BLaER1 treated with 17β-estradiol and CSF1 and Interleukin-3, amounts not matched to agents 10 nM and 100 nM (cell line): ENCODE data around the gene FRZB.

ENCODE experiments used
- H3K27ac ChIP-seq, 11 experiments: shearing (Covaris generic); formaldehyde crosslinking; 2 replicates each; pipeline ENCODE4 v1.8.1; 2022
- H3K27me3 ChIP-seq, 11 experiments: shearing (Covaris generic); formaldehyde crosslinking; 2 replicates each; pipeline ENCODE4 v1.8.1; 2022
- H3K36me3 ChIP-seq, 11 experiments: shearing (Covaris generic); formaldehyde crosslinking; 2 replicates each; pipeline ENCODE4 v1.8.1; 2022
- H3K4me1 ChIP-seq, 10 experiments: shearing (Covaris generic); formaldehyde crosslinking; 2 replicates each; pipeline ENCODE4 v1.8.1; 2022
- H3K4me2 ChIP-seq, 11 experiments: shearing (Covaris generic); formaldehyde crosslinking; 2 replicates each; pipeline ENCODE4 v1.8.1; 2022
- H3K4me3 ChIP-seq, 10 experiments: shearing (Covaris generic); formaldehyde crosslinking; 2 replicates each; pipeline ENCODE4 v1.8.1; 2022
- H3K9ac ChIP-seq, 11 experiments: shearing (Covaris generic); formaldehyde crosslinking; 2 replicates each; pipeline ENCODE4 v1.8.1; 2022
- H3K9me3 ChIP-seq, 11 experiments: shearing (Covaris generic); formaldehyde crosslinking; replicated peaks in 1 of 11; 2 replicates each; pipeline ENCODE4 v1.8.1; 2022
- H4K20me1 ChIP-seq, 11 experiments: shearing (Covaris generic); formaldehyde crosslinking; 2 replicates each; pipeline ENCODE4 v1.8.1; 2022
- Cebpa-rat ChIP-seq, 11 experiments: shearing (Covaris generic); IDR thresholded peaks; 2 replicates each; pipeline ENCODE4 v1.8.1; 2022

FRZB gene

GRCh38 chr2:182819412-182819811 lies 47.0 kb downstream of the FRZB start:
- H3K9ac ChIP-seq, result no peak overlapping the region
- no peaks in the 10 kb centered on the region for H3K36me3 ChIP-seq
- H4K20me1 ChIP-seq, result no peaks in the 10 kb centered on the region
- H3K27me3 ChIP-seq, result no peaks in the 10 kb centered on the region
- no peak overlapping the region for H3K27ac ChIP-seq
- no peak overlapping the region for H3K4me2 ChIP-seq
- H3K4me1 ChIP-seq, result no peaks in the 10 kb centered on the region
- H3K4me3 ChIP-seq, result no peak overlapping the region
- no peaks in the 10 kb centered on the region for H3K9me3 ChIP-seq
- no peak for TF ChIP-seq Cebpa-rat (IDR thresholded peaks at IDR 0.05)

GRCh38 chr2:182818925-182819324 lies 47.5 kb downstream of the FRZB start:
- H3K27ac ChIP-seq, result no peak overlapping the region
- no peak overlapping the region for H3K9ac ChIP-seq
- no peaks in the 10 kb centered on the region for H3K36me3 ChIP-seq
- no peak for TF ChIP-seq Cebpa-rat (IDR thresholded peaks at IDR 0.05)
- no peaks in the 10 kb centered on the region for H3K4me1 ChIP-seq
- no peaks in the 10 kb centered on the region for H3K9me3 ChIP-seq
- no peak overlapping the region for H3K4me2 ChIP-seq
- H4K20me1 ChIP-seq, result no peaks in the 10 kb centered on the region
- H3K4me3 ChIP-seq, result no peak overlapping the region
- no peaks in the 10 kb centered on the region for H3K27me3 ChIP-seq

- Histone ChIP-seq H3K9me3 (no peaks in the 10 kb centered on the region), H3K4me1 (no peaks in the 10 kb centered on the region), H3K27me3 (no peaks in the 10 kb centered on the region), H3K4me2 (no peak overlapping the region), H3K4me3 (no peak overlapping the region), H3K27ac (no peak overlapping the region), H3K9ac (no peak overlapping the region), H4K20me1 (no peaks in the 10 kb centered on the region), H3K36me3 (no peaks in the 10 kb centered on the region)
- no peak for TF ChIP-seq Cebpa-rat (IDR thresholded peaks at IDR 0.05)
Measured at GRCh38 chr2:182818501-182818900, 47.9 kb downstream of the FRZB start.

- Histone ChIP-seq H3K9me3 (no peaks in the 10 kb centered on the region), H3K4me3 (no peak overlapping the region), H3K27me3 (no peaks in the 10 kb centered on the region), H4K20me1 (no peaks in the 10 kb centered on the region), H3K4me1 (no peaks in the 10 kb centered on the region), H3K36me3 (no peaks in the 10 kb centered on the region), H3K27ac (no peak overlapping the region), H3K9ac (no peak overlapping the region), H3K4me2 (no peak overlapping the region)
- TF ChIP-seq Cebpa-rat (IDR thresholded peaks at IDR 0.05), result no peak
Measured at GRCh38 chr2:182817558-182817957, 48.9 kb downstream of the FRZB start.

GRCh38 chr2:182816866-182817265 lies 49.6 kb downstream of the FRZB start:
- H3K36me3 ChIP-seq, result no peaks in the 10 kb centered on the region
- H3K4me2 ChIP-seq, result no peak overlapping the region
- H3K9ac ChIP-seq, result no peak overlapping the region
- H4K20me1 ChIP-seq, result no peaks in the 10 kb centered on the region
- no peak for TF ChIP-seq Cebpa-rat (IDR thresholded peaks at IDR 0.05)
- no peak overlapping the region for H3K27ac ChIP-seq
- no peaks in the 10 kb centered on the region for H3K4me1 ChIP-seq
- no peak overlapping the region for H3K4me3 ChIP-seq
- H3K9me3 ChIP-seq, result no peaks in the 10 kb centered on the region
- no peaks in the 10 kb centered on the region for H3K27me3 ChIP-seq

- Histone ChIP-seq H3K4me2 (no peak overlapping the region), H3K9ac (no peak overlapping the region), H3K4me1 (no peaks in the 10 kb centered on the region), H3K27ac (no peak overlapping the region), H3K27me3 (no peaks in the 10 kb centered on the region), H4K20me1 (no peaks in the 10 kb centered on the region), H3K9me3 (no peaks in the 10 kb centered on the region), H3K36me3 (no peaks in the 10 kb centered on the region), H3K4me3 (no peak overlapping the region)
- no peak for TF ChIP-seq Cebpa-rat (IDR thresholded peaks at IDR 0.05)
Measured at GRCh38 chr2:182814804-182815203, 51.6 kb downstream of the FRZB start.

GRCh38 chr2:182814380-182814779 lies 52.1 kb downstream of the FRZB start:
- Histone ChIP-seq H3K9me3 (no peaks in the 10 kb centered on the region), H3K4me2 (no peak overlapping the region), H3K36me3 (no peaks in the 10 kb centered on the region), H4K20me1 (no peaks in the 10 kb centered on the region), H3K27me3 (no peaks in the 10 kb centered on the region), H3K9ac (no peak overlapping the region), H3K4me3 (no peak overlapping the region), H3K4me1 (no peaks in the 10 kb centered on the region), H3K27ac (no peak overlapping the region)
- TF ChIP-seq Cebpa-rat (IDR thresholded peaks at IDR 0.05), result no peak

GRCh38 chr2:182810087-182810486 lies 56.4 kb downstream of the FRZB start:
- Histone ChIP-seq H3K4me3 (no peak overlapping the region), H3K36me3 (no peaks in the 10 kb centered on the region), H4K20me1 (no peaks in the 10 kb centered on the region), H3K27me3 (no peaks in the 10 kb centered on the region), H3K4me2 (no peak overlapping the region), H3K27ac (no peak overlapping the region), H3K9ac (no peak overlapping the region), H3K4me1 (no peaks in the 10 kb centered on the region), H3K9me3 (no peaks in the 10 kb centered on the region)
- no peak for TF ChIP-seq Cebpa-rat (IDR thresholded peaks at IDR 0.05)

- TF ChIP-seq Cebpa-rat (IDR thresholded peaks at IDR 0.05), result no peak
- H3K27ac ChIP-seq, result no peak overlapping the region
- no peaks in the 10 kb centered on the region for H3K9me3 ChIP-seq
Measured at GRCh38 chr2:182807319-182807718, 59.1 kb downstream of the FRZB start.

GRCh38 chr2:182804128-182804527 lies 62.3 kb downstream of the FRZB start:
- no peaks in the 10 kb centered on the region for H3K36me3 ChIP-seq
- no peak for TF ChIP-seq Cebpa-rat (IDR thresholded peaks at IDR 0.05)

More at GRCh38 chr2:182807319-182807718, 59.1 kb downstream of the FRZB start:
- H3K9ac ChIP-seq, result no peak overlapping the region
- no peak overlapping the region for H3K4me2 ChIP-seq
- H3K36me3 ChIP-seq, result no peaks in the 10 kb centered on the region
- no peak overlapping the region for H3K4me3 ChIP-seq
- no peaks in the 10 kb centered on the region for H4K20me1 ChIP-seq
- H3K27me3 ChIP-seq, result no peaks in the 10 kb centered on the region
- H3K4me1 ChIP-seq, result no peaks in the 10 kb centered on the region

GRCh38 chr2:182798736-182799135 lies 67.7 kb downstream of the FRZB start:
- no peak for TF ChIP-seq Cebpa-rat (IDR thresholded peaks at IDR 0.05)
- no peaks in the 10 kb centered on the region for H3K4me1 ChIP-seq
- no peak overlapping the region for H3K9ac ChIP-seq
- H4K20me1 ChIP-seq, result no peaks in the 10 kb centered on the region
- H3K4me2 ChIP-seq, result no peak overlapping the region
- H3K36me3 ChIP-seq, result no peaks in the 10 kb centered on the region
- no peak overlapping the region for H3K27ac ChIP-seq
- H3K27me3 ChIP-seq, result no peaks in the 10 kb centered on the region
- H3K9me3 ChIP-seq, result no peaks in the 10 kb centered on the region
- H3K4me3 ChIP-seq, result no peak overlapping the region

More at GRCh38 chr2:182804128-182804527, 62.3 kb downstream of the FRZB start:
- H3K27ac ChIP-seq, result no peak overlapping the region
- H3K9me3 ChIP-seq, result no peaks in the 10 kb centered on the region
- no peak overlapping the region for H3K4me2 ChIP-seq
- no peak overlapping the region for H3K9ac ChIP-seq
- no peak overlapping the region for H3K4me3 ChIP-seq
- H3K4me1 ChIP-seq, result no peaks in the 10 kb centered on the region
- no peaks in the 10 kb centered on the region for H4K20me1 ChIP-seq
- H3K27me3 ChIP-seq, result no peaks in the 10 kb centered on the region
